ENCODE data around the gene DUSP2.
A peak's percentile ranks its signal among the peaks of the same experiment; 100 is the strongest.

The DUSP2 gene

DNA sequence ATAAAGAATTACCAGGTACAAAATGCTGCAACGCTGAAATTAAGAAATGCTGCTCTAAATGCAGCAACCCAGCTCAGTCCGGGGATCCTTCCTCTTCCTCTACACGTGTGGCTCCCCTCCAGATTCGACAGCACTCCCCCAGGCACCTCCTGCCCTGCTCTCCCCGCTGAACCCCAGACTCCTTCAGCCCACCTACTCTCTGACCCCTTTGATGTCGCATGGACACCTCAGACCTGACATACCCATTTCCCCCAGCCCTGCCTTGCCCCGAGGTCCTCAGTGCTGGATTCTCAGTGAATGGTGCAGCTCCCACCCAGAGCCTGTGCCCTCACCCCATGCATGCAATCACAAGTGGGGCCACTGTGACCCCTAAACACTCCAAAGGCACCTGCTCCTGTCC, 24.2 kb downstream of the DUSP2 start:
- Histone ChIP-seq H3K9me3 (replicated peaks in 1 of 11) (no peaks in the 10 kb centered on the region), H3K4me3 (no peak overlapping the region), H3K27ac (no peak overlapping the region), H3K9ac (no peak overlapping the region), H4K20me1 (peaks cover 0 to 2% (median 0%) of the 10 kb centered on the region in 11 experiments; a peak in 1 of 22 replicates), H3K4me2 (peak overlapping the region in 8 of 11 experiments; percentile 66 to 76 (median 70); a peak in 9 of 22 replicates), H3K27me3 (peaks cover 9 to 20% (median 17%) of the 10 kb centered on the region in 11 experiments), H3K4me1 (peaks cover 21 to 49% (median 33%) of the 10 kb centered on the region in 10 experiments), H3K36me3 (no peaks in the 10 kb centered on the region)
- TF ChIP-seq Cebpa-rat (IDR thresholded peaks at IDR 0.05) = no peak

DNA sequence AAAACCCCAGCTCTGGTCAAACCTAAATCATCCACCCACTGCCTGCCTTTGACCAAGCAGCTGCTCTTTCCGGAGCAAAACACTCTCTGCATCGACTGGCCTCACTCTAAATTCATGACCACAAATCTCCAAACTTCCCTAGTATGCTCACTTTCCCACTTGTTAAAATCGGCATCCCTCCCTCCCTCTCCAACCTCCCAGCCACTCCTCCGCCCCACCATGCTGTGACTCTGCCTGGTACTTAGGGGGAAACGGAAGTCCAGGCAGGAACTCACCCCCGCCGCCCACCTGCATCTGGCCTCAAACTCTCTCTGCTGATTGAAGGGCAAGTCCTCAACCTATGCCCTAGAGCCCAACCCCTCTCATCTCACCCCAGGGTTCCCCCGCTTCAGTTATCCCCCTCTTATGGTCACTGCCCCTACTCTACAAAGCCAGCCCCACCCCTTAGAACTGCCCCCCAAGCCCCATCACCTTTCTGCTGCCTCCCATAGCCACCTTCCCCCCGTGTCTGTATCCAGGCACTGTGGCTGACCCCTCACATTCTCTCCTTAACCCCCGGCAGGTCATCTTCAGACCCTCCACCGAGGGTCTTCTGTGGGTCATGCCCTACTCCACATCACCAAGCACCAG, 25.0 kb downstream of the DUSP2 start:
- H3K4me2 ChIP-seq = peak overlapping the region; percentile 47 to 79 (median 71)
- H4K20me1 ChIP-seq = peaks cover 0 to 9% (median 0%) of the 10 kb centered on the region in 11 experiments; a peak in 2 of 22 replicates
- no peaks in the 10 kb centered on the region; a peak in 1 of 22 replicates for H3K9me3 ChIP-seq (replicated peaks in 1 of 11)
- H3K36me3 ChIP-seq = no peaks in the 10 kb centered on the region
- peaks cover 16 to 28% (median 25%) of the 10 kb centered on the region in 11 experiments for H3K27me3 ChIP-seq
- H3K9ac ChIP-seq = no peak overlapping the region
- TF ChIP-seq Cebpa-rat (IDR thresholded peaks at IDR 0.05) = no peak
- no peak overlapping the region for H3K27ac ChIP-seq
- H3K4me1 ChIP-seq = peaks cover 23 to 57% (median 40%) of the 10 kb centered on the region in 10 experiments
- no peak overlapping the region for H3K4me3 ChIP-seq

DNA sequence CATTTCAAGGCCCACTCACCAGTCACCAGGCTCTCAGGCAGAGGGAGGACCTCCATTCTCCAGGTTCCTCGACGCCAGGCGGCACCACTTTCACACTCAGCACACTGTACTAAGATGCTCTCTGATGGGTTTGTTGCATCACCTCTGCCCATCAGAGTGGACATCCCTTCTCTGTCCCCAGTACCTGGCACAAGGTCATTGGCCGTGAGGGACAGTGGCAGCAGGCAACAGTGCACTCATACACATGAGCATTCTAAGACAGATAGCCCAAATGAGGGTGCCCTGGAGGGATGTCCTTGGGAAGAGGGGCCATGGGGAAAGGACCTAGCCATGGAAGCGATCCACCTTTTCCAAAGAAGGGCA, 25.9 kb downstream of the DUSP2 start:
- Histone ChIP-seq H3K27me3 (peaks cover 16 to 34% (median 31%) of the 10 kb centered on the region in 11 experiments), H3K4me1 (peaks cover 28 to 65% (median 49%) of the 10 kb centered on the region in 10 experiments)

DNA sequence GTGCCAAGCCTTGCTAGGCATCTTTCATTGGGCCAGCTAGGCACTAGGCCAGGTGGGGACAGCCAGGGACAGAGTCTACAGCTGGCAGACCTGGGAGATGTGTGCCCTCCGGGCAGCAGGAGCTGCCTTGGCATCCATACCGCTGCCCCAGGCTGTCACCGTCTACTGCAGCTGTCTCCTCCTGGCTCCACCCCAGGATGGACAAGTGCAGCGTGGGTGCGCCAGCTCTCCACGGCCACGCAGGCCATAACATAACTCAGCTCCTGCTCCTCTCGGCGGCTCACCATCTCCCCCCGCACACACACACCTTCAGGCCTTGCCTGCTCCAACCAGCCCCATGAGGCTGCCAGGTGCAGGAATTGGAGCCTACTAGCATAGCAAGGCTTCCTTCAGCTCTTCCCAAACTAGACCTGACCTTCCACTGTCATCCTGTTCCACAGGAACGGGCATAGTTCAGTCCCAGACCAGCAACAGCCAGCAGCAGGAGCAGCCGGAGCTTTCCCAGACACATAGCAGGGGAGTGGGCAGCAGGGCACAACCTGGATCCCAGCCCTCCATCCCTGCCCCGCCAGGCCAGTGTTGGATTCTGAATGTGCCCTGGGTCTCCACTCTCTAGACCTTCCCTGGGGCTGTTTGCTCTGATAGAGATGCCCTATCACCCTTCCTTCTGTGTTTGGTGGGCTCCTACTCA, 26.4 kb downstream of the DUSP2 start:
- Histone ChIP-seq H3K4me3 (no peak overlapping the region), H3K4me1 (peaks cover 28 to 71% (median 53%) of the 10 kb centered on the region in 10 experiments), H4K20me1 (peaks cover 0 to 16% (median 0%) of the 10 kb centered on the region in 11 experiments; a peak in 2 of 22 replicates), H3K9me3 (replicated peaks in 1 of 11) (no peaks in the 10 kb centered on the region; a peak in 1 of 22 replicates), H3K36me3 (no peaks in the 10 kb centered on the region), H3K9ac (no peak overlapping the region), H3K4me2 (peak overlapping the region in 9 of 11 experiments; percentile 67 to 79 (median 72); a peak in 9 of 22 replicates), H3K27me3 (peaks cover 16 to 39% (median 31%) of the 10 kb centered on the region in 11 experiments), H3K27ac (no peak overlapping the region)
- no peak for TF ChIP-seq Cebpa-rat (IDR thresholded peaks at IDR 0.05)

More for the DNA sequence above, 25.9 kb downstream of the DUSP2 start:
- Histone ChIP-seq H3K27ac (no peak overlapping the region), H3K4me3 (no peak overlapping the region), H4K20me1 (peaks cover 0 to 16% (median 0%) of the 10 kb centered on the region in 11 experiments; a peak in 2 of 22 replicates), H3K9ac (no peak overlapping the region), H3K9me3 (replicated peaks in 1 of 11) (no peaks in the 10 kb centered on the region; a peak in 1 of 22 replicates), H3K4me2 (peak overlapping the region; percentile 47 to 79 (median 71)), H3K36me3 (no peaks in the 10 kb centered on the region)
- TF ChIP-seq Cebpa-rat (IDR thresholded peaks at IDR 0.05) = no peak

DNA sequence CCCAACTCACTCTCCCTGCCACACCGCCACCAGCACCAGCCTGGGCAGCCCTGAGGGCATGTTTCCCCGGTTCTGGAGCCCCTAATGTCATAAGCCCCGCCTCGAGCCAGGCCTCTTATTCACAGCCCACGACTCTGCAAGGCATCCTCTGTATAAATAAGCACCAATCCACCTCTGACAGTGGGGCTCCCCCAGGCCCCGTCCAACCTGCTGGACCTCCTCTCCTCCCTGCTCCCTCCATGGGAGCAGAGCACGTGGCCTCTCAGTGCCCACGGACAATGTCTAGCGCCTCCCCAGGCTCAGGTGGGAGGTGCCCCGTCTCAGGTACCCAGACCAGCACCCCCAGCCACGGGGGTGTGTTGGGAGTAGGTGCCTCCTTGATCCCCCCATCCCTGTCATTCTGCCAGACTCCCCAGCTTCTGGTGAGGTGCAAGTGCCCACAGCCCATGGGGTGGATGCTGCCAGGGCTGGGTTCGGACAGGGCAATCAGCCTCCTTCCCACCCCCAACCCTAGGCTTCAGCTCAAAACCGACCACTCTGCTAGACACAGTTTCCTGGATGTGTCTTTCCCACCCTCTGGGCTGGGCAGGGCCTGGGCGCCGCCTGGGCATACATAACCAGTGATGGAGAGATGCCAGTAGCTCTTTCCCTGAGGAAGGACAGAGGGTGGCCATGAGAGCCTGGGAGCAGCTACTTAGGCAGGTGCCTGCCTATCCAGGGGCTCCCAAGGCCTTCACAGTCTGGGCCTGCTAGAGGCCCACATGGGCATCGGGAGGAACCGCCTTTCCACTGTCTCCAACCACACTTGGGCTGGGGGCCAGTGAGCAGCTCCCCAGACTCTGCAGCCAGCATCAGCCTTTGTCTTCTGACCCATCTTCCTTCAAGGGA, 27.3 kb downstream of the DUSP2 start:
- no peak for TF ChIP-seq Cebpa-rat (IDR thresholded peaks at IDR 0.05)

DNA sequence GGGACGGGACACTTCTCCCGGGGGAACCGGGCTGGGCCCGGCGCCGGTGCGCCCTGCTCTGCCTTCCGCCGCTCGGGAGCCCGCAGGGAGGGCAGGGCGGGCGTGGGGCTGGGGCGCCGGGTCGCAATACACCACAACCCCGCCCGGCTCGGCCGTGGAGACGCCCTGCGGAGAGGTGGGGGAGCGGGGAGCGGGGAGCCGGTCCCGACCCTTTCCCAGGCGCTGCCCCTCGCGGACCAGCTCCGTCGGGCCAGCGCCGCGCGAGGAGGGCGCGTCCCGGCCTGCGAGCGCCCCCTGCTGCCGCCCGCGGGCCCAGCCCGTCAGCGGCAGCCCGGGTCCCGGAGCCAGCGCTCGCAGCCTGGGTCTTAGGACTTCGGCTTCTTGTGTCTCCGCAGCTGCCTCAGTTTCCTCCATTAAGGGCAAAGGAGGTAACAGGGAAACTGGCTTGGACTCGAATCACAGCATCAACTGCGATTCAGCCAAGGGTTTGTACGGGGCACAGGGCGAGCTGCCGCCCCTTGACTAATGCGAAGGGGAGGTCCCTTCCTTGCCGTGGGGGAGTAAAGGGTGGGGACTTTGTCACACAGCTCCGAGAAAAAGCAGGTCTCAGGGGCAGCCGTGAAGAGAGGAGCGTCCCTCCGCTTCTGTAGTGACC, 28.2 kb downstream of the DUSP2 start:
- H3K4me1 ChIP-seq = peaks cover 28 to 86% (median 67%) of the 10 kb centered on the region in 10 experiments
- peak overlapping the region in 1 of 11 experiments; percentile 23; a peak in 2 of 22 replicates for H3K27ac ChIP-seq
- no peaks in the 10 kb centered on the region for H3K36me3 ChIP-seq
- no peak for TF ChIP-seq Cebpa-rat (IDR thresholded peaks at IDR 0.05)
- peak overlapping the region; percentile 54 to 77 (median 66) for H3K4me3 ChIP-seq
- H4K20me1 ChIP-seq = peaks cover 0 to 16% (median 0%) of the 10 kb centered on the region in 11 experiments; a peak in 2 of 22 replicates
- H3K4me2 ChIP-seq = peak overlapping the region; percentile 94 to 100 (median 98)
- peaks cover 16 to 40% (median 31%) of the 10 kb centered on the region in 11 experiments for H3K27me3 ChIP-seq
- H3K9ac ChIP-seq = peak overlapping the region; percentile 37 to 79 (median 67); a peak in 20 of 22 replicates
- H3K9me3 ChIP-seq (replicated peaks in 1 of 11) = no peaks in the 10 kb centered on the region; a peak in 1 of 22 replicates

More for the DNA sequence above, 27.3 kb downstream of the DUSP2 start:
- H3K4me1 ChIP-seq = peaks cover 28 to 80% (median 59%) of the 10 kb centered on the region in 10 experiments
- H3K4me3 ChIP-seq = no peak overlapping the region
- H4K20me1 ChIP-seq = peaks cover 0 to 16% (median 0%) of the 10 kb centered on the region in 11 experiments; a peak in 2 of 22 replicates
- H3K27ac ChIP-seq = no peak overlapping the region
- H3K9ac ChIP-seq = peak overlapping the region in 1 of 11 experiments; percentile 69; a peak in 1 of 22 replicates
- peak overlapping the region in 10 of 11 experiments; percentile 95 to 100 (median 98); a peak in 16 of 22 replicates for H3K4me2 ChIP-seq
- H3K27me3 ChIP-seq = peaks cover 16 to 40% (median 31%) of the 10 kb centered on the region in 11 experiments
- no peaks in the 10 kb centered on the region; a peak in 1 of 22 replicates for H3K9me3 ChIP-seq (replicated peaks in 1 of 11)
- no peaks in the 10 kb centered on the region for H3K36me3 ChIP-seq

DNA sequence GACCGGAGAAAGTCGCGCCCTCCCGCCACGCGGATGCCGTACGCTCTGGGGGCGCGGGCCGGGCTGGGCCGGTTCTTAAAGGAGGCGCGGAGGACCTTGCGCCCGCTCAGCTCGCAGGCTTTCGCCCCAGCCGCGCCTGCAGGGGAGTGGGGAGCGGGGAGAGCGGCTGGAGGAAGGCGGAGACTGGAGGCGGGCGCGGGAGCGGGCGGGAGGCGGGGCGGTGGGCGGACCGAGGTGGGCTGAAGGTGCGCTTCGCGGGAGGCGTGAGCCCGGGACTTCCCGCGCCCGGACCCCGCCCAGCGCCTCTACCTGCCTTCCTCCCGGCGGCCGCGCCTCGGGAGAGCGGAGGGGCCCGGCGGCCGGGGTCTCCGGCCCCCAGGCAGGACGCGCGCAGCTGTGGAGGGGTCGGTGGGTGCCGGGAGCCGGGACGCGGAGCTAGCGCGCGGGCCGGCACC, 28.8 kb downstream of the DUSP2 start, which contains the start of gene ADRA2B:
ADRA2B (minus strand) TSS at position 148 of the 455 bp plus-strand sequence. CDS start 422 bp downstream, outside the sequence.
- Histone ChIP-seq H3K9me3 (replicated peaks in 1 of 11) (no peaks in the 10 kb centered on the region; a peak in 1 of 22 replicates), H3K27ac (peak within 1 kb of the TSS in 1 of 11 experiments; percentile 23; a peak in 2 of 22 replicates), H4K20me1 (peaks cover 0 to 16% (median 0%) of the 10 kb centered on the region in 11 experiments; a peak in 2 of 22 replicates), H3K9ac (peak within 1 kb of the TSS; percentile 37 to 79 (median 67); a peak in 20 of 22 replicates), H3K4me1 (peaks cover 28 to 85% (median 68%) of the 10 kb centered on the region in 10 experiments), H3K27me3 (peaks cover 16 to 40% (median 31%) of the 10 kb centered on the region in 11 experiments), H3K36me3 (no peaks in the 10 kb centered on the region), H3K4me3 (peak within 1 kb of the TSS; percentile 54 to 77 (median 66)), H3K4me2 (peak within 1 kb of the TSS; percentile 94 to 100 (median 98))
- TF ChIP-seq Cebpa-rat (IDR thresholded peaks at IDR 0.05) = no peak

Measured in BLaER1 treated with 17β-estradiol and CSF1 and Interleukin-3, amounts not matched to agents 10 nM and 100 nM (cell line).